Neural progenitor cell (in vitro differentiated cells): ENCODE results near the gene ANO2. TPM values are rescaled to one million over a fixed set of nuclear protein-coding genes. Genes with fewer than 3 reads are reported as not detected.

ENCODE experiments used
- DNase-seq: peaks from one replicate; pipeline ENCODE4 v3.0.0-alpha.2; 2016; ENCODE audit warnings: low spot score
- H2AFZ ChIP-seq: fragments of 200-600 bp; sonication (generic); replicated peaks from 2 replicates; pipeline ENCODE4 v1.6.1; 2016; ENCODE audit warnings: antibody characterized with exemption
- H3F3A ChIP-seq: fragments of 200-600 bp; sonication (generic); 2 replicates; pipeline ENCODE4 v1.6.1; 2016; ENCODE audit warnings: antibody characterized with exemption, low read depth
- H3K27ac ChIP-seq: fragments of 200-600 bp; sonication (generic); 2 replicates; pipeline ENCODE4 v1.5.1; 2016; ENCODE audit warnings: mild to moderate bottlenecking
- H3K27me3 ChIP-seq: fragments of 200-600 bp; sonication (generic); 2 replicates; pipeline ENCODE4 v1.6.1; 2016; ENCODE audit warnings: mild to moderate bottlenecking, moderate library complexity
- H3K36me3 ChIP-seq: fragments of 200-600 bp; sonication (generic); 2 replicates; pipeline ENCODE4 v1.5.1; 2016
- H3K4me1 ChIP-seq: fragments of 200-600 bp; sonication (generic); 2 replicates; pipeline ENCODE4 v1.6.1; 2016; ENCODE audit warnings: mixed run types
- H3K4me2 ChIP-seq: fragments of 200-600 bp; sonication (generic); 2 replicates; pipeline ENCODE4 v1.6.1; 2016
- H3K4me3 ChIP-seq: fragments of 200-600 bp; sonication (generic); 2 replicates; pipeline ENCODE4 v1.5.1; 2016
- H3K79me2 ChIP-seq: fragments of 200-600 bp; sonication (generic); 2 replicates; pipeline ENCODE4 v1.6.1; 2016; ENCODE audit warnings: low read depth
- H3K9ac ChIP-seq: fragments of 200-600 bp; sonication (generic); 2 replicates; pipeline ENCODE4 v1.6.1; 2016
- H3K9me3 ChIP-seq: fragments of 200-600 bp; sonication (generic); 2 replicates; pipeline ENCODE4 v1.5.1; 2016; ENCODE audit warnings: low read depth
- H4K20me1 ChIP-seq: fragments of 200-600 bp; sonication (generic); 2 replicates; pipeline ENCODE4 v1.6.1; 2016; ENCODE audit warnings: low read depth
- H3K27ac Mint-ChIP-seq: 3 replicates; pipeline ENCODE4 v1.8.0; 2021; ENCODE audit warnings: mixed read lengths
- H3K27me3 Mint-ChIP-seq: 2 replicates; pipeline ENCODE4 v1.8.0; 2022; ENCODE audit warnings: low read depth, mild to moderate bottlenecking, inconsistent platforms, moderate library complexity, mixed read lengths; ENCODE audit not compliant: insufficient read depth
- H3K36me3 Mint-ChIP-seq: 3 replicates; pipeline ENCODE4 v1.8.0; 2021; ENCODE audit warnings: mixed read lengths
- H3K4me1 Mint-ChIP-seq: 3 replicates; pipeline ENCODE4 v1.8.0; 2021; ENCODE audit warnings: mixed read lengths
- H3K4me3 Mint-ChIP-seq: 3 replicates; pipeline ENCODE4 v1.8.0; 2021; ENCODE audit warnings: mild to moderate bottlenecking, moderate library complexity, mixed read lengths
- H3K9me3 Mint-ChIP-seq: 3 replicates; pipeline ENCODE4 v1.8.0; 2020; ENCODE audit warnings: mixed read lengths
- CTCF ChIP-seq: fragments of 200-600 bp; sonication (generic); IDR thresholded peaks from 2 replicates; pipeline ENCODE4 v1.5.1; 2017; ENCODE audit warnings: antibody characterized with exemption, mild to moderate bottlenecking
- EZH2 ChIP-seq: fragments of 200-600 bp; sonication (generic); IDR thresholded peaks from 2 replicates; pipeline ENCODE4 v1.6.1; 2017; ENCODE audit warnings: antibody characterized with exemption, mild to moderate bottlenecking, moderate library complexity
- EZH2phosphoT487 ChIP-seq: fragments of 200-600 bp; sonication (generic); IDR thresholded peaks from 2 replicates; pipeline ENCODE4 v1.6.1; 2017; ENCODE audit warnings: antibody characterized with exemption
- total RNA-seq: library from RNA; depleted of rRNA; stranded (reverse); fragments of >200 nt; gene quantifications from 2 replicates; pipeline ENCODE4 v1.2.3, GENCODE V29; 2015; ENCODE audit warnings: low replicate concordance

Gene ANO2
- total RNA-seq, 1 donor from 2014 or later = 4.8 TPM

DNA sequence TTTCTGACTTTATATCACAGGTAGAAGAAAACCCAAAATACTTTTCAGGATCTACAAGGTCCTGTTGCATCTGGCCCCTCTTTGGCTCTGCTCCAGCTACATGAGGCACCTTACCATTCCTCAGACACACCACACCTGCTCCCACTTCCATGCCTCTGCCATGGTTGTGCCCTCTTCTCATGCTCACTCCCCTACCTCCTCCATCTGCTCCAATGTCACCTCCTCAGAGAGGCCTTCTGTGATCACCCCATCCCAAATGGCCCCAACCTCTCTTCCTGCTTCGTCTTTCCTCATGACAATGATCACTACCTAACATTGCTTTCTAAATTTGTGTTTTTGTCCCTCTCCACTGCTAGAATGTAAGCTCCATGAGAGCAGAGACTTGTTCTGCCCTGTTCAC lies 174.3 kb downstream of the ANO2 start:
- TF ChIP-seq EZH2phosphoT487 = no peak
- TF ChIP-seq EZH2 = no peak
- no peak for TF ChIP-seq CTCF
- no peak for DNase-seq
- Mint-ChIP-seq H3K36me3 (no peaks in the 10 kb centered on the region), H3K27me3 (peaks cover 5% of the 10 kb centered on the region), H3K9me3 (peaks cover 3% of the 10 kb centered on the region), H3K4me1 (peaks cover 10% of the 10 kb centered on the region), H3K27ac (no peak overlapping the region), H3K4me3 (peak overlapping the region; percentile 1)
- Histone ChIP-seq H2AFZ (no peak overlapping the region), H3K4me1 (peaks cover 4% of the 10 kb centered on the region), H3K9me3 (no peaks in the 10 kb centered on the region), H4K20me1 (no peaks in the 10 kb centered on the region), H3K36me3 (no peaks in the 10 kb centered on the region), H3K79me2 (no peaks in the 10 kb centered on the region), H3F3A (no peaks in the 10 kb centered on the region), H3K9ac (no peak overlapping the region), H3K4me2 (no peak overlapping the region), H3K4me3 (no peak overlapping the region), H3K27me3 (no peaks in the 10 kb centered on the region), H3K27ac (no peak overlapping the region)

DNA sequence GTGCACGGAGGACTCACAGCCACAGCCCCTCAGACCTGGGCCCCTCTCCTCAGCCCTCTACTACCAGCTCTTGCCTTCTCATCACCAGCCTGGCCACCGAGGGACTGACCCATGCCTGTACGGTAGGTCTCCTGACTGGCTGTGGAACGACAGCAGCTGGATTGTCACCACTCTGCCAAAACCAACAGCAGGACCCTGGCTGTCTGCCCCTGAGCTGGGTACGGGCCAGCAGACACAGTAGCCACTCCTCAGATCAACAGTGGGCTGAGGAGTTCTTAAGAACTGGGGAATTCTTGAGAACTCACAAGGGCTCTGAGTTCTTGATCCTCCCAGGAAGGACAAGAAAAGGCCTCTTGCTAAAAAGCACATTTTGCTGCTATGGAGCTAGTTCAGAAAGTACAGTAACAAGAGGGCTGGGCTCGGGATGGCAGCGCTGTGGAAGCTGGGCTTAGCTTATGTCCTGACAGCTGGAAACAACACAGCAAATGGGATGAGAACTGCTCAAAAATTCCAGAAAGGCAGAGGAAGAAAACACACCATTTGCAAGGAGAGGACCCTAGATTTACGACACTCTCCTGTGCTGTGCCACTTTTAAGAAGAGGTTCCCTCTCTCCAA lies 176.4 kb downstream of the ANO2 start:
- H3K27me3 ChIP-seq = no peaks in the 10 kb centered on the region
- no peak overlapping the region for H3K4me3 Mint-ChIP-seq

DNA sequence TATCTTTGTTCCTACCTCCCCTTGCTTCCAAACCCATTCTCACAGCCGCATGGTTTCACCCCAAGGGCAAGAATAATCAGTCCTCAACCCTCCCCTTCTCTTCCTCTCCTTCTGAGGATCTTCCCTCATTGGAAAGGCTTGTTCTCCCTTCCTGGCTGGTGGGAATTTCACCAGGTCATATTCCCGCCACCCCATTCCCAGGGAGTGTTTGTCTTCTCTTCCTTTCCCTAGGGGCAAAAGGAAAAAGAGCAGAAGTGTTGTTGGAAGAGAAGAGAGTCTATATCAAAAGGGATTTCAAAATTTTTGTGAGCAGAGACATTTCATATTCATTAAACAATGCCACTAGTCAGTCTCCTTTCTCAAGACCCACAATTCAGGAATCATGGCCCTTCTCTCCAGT lies 176.9 kb downstream of the ANO2 start:
- no peaks in the 10 kb centered on the region for H3K9me3 ChIP-seq
- H3K9me3 Mint-ChIP-seq = peaks cover 3% of the 10 kb centered on the region
- H3K4me1 ChIP-seq = peaks cover 4% of the 10 kb centered on the region

More for the DNA sequence above, 176.4 kb downstream of the ANO2 start:
- no peak overlapping the region for H3K9ac ChIP-seq
- Mint-ChIP-seq H3K9me3 (peaks cover 3% of the 10 kb centered on the region), H3K27ac (no peak overlapping the region), H3K36me3 (no peaks in the 10 kb centered on the region), H3K4me1 (peaks cover 10% of the 10 kb centered on the region), H3K27me3 (peaks cover 5% of the 10 kb centered on the region)
- TF ChIP-seq CTCF = no peak
- TF ChIP-seq EZH2phosphoT487 = no peak
- TF ChIP-seq EZH2 = no peak
- H4K20me1 ChIP-seq = no peaks in the 10 kb centered on the region
- H3K4me3 ChIP-seq = no peak overlapping the region
- no peaks in the 10 kb centered on the region for H3K79me2 ChIP-seq
- no peak overlapping the region for H3K4me2 ChIP-seq
- H2AFZ ChIP-seq = no peak overlapping the region
- no peaks in the 10 kb centered on the region for H3K9me3 ChIP-seq
- peaks cover 4% of the 10 kb centered on the region for H3K4me1 ChIP-seq
- no peak overlapping the region for H3K27ac ChIP-seq
- no peak for DNase-seq
- no peaks in the 10 kb centered on the region for H3F3A ChIP-seq
- no peaks in the 10 kb centered on the region for H3K36me3 ChIP-seq

More for the DNA sequence above, 176.9 kb downstream of the ANO2 start:
- no peak for DNase-seq
- no peak for TF ChIP-seq EZH2phosphoT487
- no peak for TF ChIP-seq EZH2
- no peak for TF ChIP-seq CTCF
- Histone ChIP-seq H3K79me2 (no peaks in the 10 kb centered on the region), H2AFZ (no peak overlapping the region), H4K20me1 (no peaks in the 10 kb centered on the region), H3K36me3 (no peaks in the 10 kb centered on the region), H3K4me2 (no peak overlapping the region), H3K27me3 (no peaks in the 10 kb centered on the region), H3F3A (no peaks in the 10 kb centered on the region), H3K9ac (no peak overlapping the region), H3K27ac (no peak overlapping the region), H3K4me3 (no peak overlapping the region)
- Mint-ChIP-seq H3K27ac (peak overlapping the region; percentile 75), H3K36me3 (no peaks in the 10 kb centered on the region), H3K27me3 (peaks cover 5% of the 10 kb centered on the region), H3K4me1 (peaks cover 10% of the 10 kb centered on the region), H3K4me3 (no peak overlapping the region)
